Activated CD8-positive, alpha-beta T cell treated with anti-CD3 and anti-CD28 coated beads, Interleukin-2, amount 10 ng/mL, durations not matched to agents 7 days and 5 days (primary cell): ENCODE measurements around the gene CNOT1. TPM values are rescaled to one million over a fixed set of nuclear protein-coding genes. Genes with fewer than 3 reads are reported as not detected.

Experiments
- total RNA-seq, 2 experiments: library from RNA; stranded (reverse); gene quantifications; one replicate each; pipeline ENCODE4 v1.2.3, GENCODE V29; 2021

Gene CNOT1
- total RNA-seq, 2 experiments from 2014 or later, result 262 TPM

Other genes with a start within 250 kb of the CNOT1 start
- gene GINS3, start 237.4 kb downstream of the CNOT1 start, total RNA-seq, result 10 to 100 TPM; 16.3 to 18.0 TPM
- gene NDRG4, start 129.7 kb downstream of the CNOT1 start, total RNA-seq, result not detected
- gene SETD6, start 114.3 kb downstream of the CNOT1 start, total RNA-seq, result 10 to 100 TPM; 16.0 to 16.9 TPM
- 10 to 100 TPM in 1 of 2 experiments, 1 to 10 TPM in 1; 9.9 to 10.3 TPM for gene SLC38A7, start 54.9 kb upstream of the CNOT1 start, total RNA-seq
- gene GOT2, start 104.5 kb upstream of the CNOT1 start, total RNA-seq, result 10 to 100 TPM; 91.8 to 96.4 TPM